Stimulated activated CD4-positive, alpha-beta T cell treated with anti-CD3 and anti-CD28 coated beads, Interleukin-2, amount 100 ng/mL, for 48 hours (primary cell): ENCODE results near the gene PPIF.

Experiments
- DNase-seq, 2 donors: peaks; one replicate each; pipeline ENCODE4 v3.0.0-alpha.2; 2020

PPIF gene

GRCh38 chr10:79404690-79405131, 57.4 kb downstream of the PPIF start:
- no peak for DNase-seq
